Motor neuron (in vitro differentiated cells): ENCODE data around the gene DEPDC1B. TPM values are rescaled to one million over a fixed set of nuclear protein-coding genes. Genes with fewer than 3 reads are reported as not detected.
"Not testable (repeated sequence)": the region's sequence is repeated elsewhere in the genome, so short reads cannot be mapped to it uniquely, and the experiment has no call there.

Experiments
- ATAC-seq, 8 experiments: fragments of 200-7000 bp; cut with Tn5 transposase; replicated peaks in 6 of 8; 2 replicates each; pipeline ENCODE4 v1.8.0; 2021; ENCODE audit warnings: mild to moderate bottlenecking in 8 of 8, moderate library complexity in 8 of 8
- H3K27ac ChIP-seq, 2 donors: fragments of 250-450 bp; sonication (Bioruptor Pico); 2 replicates each; pipeline ENCODE4 v1.9.0; 2021; ENCODE audit warnings: antibody characterized with exemption in 2 of 2, mild to moderate bottlenecking in 2 of 2, moderate library complexity in 1 of 2
- H3K4me1 ChIP-seq, 2 donors: fragments of 250-450 bp; sonication (Bioruptor Pico); replicated peaks in 1 of 2; 2 replicates each; pipeline ENCODE4 v1.6.1; 2021; ENCODE audit warnings: antibody characterized with exemption in 2 of 2, mild to moderate bottlenecking in 2 of 2, moderate library complexity in 1 of 2
- H3K4me3 ChIP-seq, 5 donors: fragments of 250-450 bp; sonication (Bioruptor Pico); 2 replicates each; pipeline ENCODE4 v1.9.0; 2021; ENCODE audit warnings: antibody characterized with exemption in 5 of 5, mild to moderate bottlenecking in 5 of 5, moderate library complexity in 4 of 5
- whole genome bisulfite sequencing, 10 experiments: fragments of 450-650 bp; shearing (Covaris generic); methylation state at CpG; one replicate each; pipeline ENCODE4 v1.0.0; 2022; 5-methylcytosine and 5-hydroxymethylcytosine counted together
- in situ Hi-C, 9 experiments: fragments of 400-800 bp; cut with MboI; loops; one replicate each; pipeline ENCODE4 v1.15.0; 2021; ENCODE audit warnings: low sequenced_read_pairs in 9 of 9, low pct_unique_long_range_greater_than_20kb in 2 of 9; ENCODE audit not compliant: unreplicated experiment in 9 of 9
- total RNA-seq, 8 experiments: library from RNA; unstranded; fragments of 300-600 nt; gene quantifications; 2 replicates each; pipeline versions ENCODE4 v1.2.3 to v1.2.4, GENCODE V29; 2022

The DEPDC1B gene, protein sequence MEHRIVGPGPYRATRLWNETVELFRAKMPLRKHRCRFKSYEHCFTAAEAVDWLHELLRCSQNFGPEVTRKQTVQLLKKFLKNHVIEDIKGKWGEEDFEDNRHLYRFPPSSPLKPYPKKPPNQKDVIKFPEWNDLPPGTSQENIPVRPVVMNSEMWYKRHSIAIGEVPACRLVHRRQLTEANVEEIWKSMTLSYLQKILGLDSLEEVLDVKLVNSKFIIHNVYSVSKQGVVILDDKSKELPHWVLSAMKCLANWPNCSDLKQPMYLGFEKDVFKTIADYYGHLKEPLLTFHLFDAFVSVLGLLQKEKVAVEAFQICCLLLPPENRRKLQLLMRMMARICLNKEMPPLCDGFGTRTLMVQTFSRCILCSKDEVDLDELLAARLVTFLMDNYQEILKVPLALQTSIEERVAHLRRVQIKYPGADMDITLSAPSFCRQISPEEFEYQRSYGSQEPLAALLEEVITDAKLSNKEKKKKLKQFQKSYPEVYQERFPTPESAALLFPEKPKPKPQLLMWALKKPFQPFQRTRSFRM
- 10 to 100 TPM in 2 of 8 experiments, 1 to 10 TPM in 5, under 1 TPM in 1; 0.71 to 24.9 (median 2.8) TPM for total RNA-seq

DNA sequence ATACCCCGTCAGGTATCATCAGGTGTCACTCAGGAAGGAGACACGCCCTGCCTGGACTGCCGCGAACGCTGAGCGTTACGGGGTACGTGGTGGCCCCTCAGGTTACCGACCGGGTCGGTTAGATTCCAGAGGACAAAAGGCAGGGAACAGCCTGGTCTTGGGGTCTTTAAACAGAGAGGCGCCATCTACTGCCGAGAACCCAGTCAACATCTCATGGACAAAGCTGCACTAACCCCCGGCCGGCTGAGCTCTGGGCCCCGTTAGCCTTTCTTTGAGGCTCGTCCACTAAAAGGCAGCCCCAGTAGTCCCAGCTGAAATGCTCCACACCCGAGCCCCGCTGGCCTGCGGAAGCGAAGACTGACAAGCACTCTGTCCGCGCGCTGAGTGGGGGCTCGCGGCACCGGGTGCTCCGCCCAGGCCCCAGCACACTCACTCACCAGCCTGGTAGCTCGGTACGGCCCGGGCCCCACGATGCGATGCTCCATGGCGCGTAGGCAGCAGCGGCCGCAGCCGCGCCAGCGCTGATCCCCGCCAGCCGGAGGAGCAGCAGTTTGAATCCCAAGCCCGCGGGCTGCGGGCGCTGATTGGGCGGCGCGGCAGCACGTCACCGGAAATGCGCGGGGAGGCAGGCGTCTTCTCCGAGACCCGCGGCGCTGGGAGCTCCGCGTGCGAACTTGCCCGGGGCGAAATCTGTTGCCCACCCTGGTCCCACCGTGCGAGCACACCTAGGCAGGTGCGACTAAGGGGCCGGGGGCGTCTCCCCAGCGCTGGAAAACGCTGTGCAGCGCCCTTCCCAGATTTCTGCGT lies at the start of gene DEPDC1B:
TSS of gene DEPDC1B (minus strand) at position 558 of the 807 bp plus-strand sequence. CDS start at position 485, 73 bp downstream.
- WGBS, 10 experiments = 0 to 3% (median 0%) methylated on average over 4 to 23 of the region's 72 CpGs; no CpG with 5 or more reads in 4 of the 10 experiments
- in situ Hi-C loops = loop anchor here in 3 of 9 experiments (25.0 kb wide), 3 partner anchors 187 to 1237 kb away; partner anchors contain the start of genes ERCC8 (in 1 of the 3) and NDUFAF2 (in 1 of the 3)
- H3K4me1 ChIP-seq = peaks cover 9 to 11% of the 10 kb centered on the region in 2 donors
- H3K27ac ChIP-seq = peak within 1 kb of the TSS; percentile 38 to 70
- peak within 1 kb of the TSS; percentile 58 to 97 (median 78) for H3K4me3 ChIP-seq
- ATAC-seq = peak; percentile 95 to 97 (median 96)

DNA sequence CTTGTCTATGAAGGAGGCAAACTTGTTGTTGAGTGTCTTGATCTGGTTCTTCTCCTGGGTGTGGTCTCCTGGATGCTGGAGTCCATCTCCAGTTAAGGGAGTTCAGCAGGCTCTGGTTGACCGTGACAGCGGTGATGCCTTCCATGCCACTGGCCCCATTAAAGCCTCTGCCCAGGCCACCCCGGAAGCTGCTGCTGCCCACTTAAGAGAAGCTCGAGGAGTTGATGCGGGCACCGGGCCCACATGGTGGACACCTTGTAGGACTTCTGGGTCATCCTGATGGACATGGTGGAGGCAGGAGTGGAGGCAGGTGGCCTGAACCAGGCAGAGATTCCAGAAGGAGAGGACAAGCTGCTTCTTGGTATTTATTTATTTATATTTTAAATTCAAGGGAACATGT lies 44.7 kb upstream of the DEPDC1B start:
- in situ Hi-C loops = no loop called here

DNA sequence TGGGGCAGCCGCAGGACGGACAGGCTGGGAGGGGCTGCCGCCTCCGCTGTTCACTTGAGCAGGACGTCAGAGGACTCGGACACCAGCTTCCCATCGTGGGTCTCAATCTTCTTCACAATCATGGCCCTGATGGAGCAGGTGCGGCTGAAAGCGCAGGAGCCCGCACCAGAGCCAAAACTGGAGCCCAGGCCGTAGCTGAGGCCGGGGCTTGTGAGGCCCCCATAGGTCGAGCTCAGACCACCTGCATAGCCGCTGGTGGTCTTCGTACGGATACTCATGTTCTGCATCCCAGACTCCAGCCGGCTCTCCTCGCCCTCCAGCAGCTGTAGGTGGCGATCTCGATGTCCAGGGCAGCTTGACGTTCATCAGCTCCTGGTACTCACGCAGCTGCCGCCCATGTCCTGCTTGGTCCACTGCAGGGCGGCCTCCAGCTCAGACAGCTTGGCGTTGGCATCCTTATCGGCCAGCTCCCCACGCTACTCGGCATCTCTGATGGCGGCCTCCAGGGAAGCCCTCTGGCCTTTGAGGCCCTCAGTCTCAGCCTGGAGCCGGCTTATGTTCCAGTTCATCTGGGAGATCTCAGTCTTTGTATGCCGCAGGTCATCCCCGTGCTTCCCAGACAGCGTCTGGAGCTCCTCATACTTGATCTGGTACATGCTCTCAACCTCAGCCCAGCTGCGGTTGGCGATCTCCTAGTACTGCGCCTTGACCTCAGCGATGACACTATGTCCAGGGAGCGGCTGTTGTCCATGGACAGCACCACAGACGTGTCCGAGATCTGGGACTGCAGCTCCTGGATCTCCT lies 43.7 kb upstream of the DEPDC1B start:
- Histone ChIP-seq H3K4me3 (no peak overlapping the region), H3K4me1 (no peaks in the 10 kb centered on the region), H3K27ac (no peak overlapping the region)
- no peak for ATAC-seq
- in situ Hi-C loops = no loop called here
- 55 to 100% (median 91%) methylated on average over 2 to 10 of the region's 40 CpGs; no CpG with 5 or more reads in 2 of the 10 experiments for WGBS, 10 experiments

More for the DNA sequence above, 44.7 kb upstream of the DEPDC1B start:
- H3K4me3 ChIP-seq = no peak overlapping the region
- H3K27ac ChIP-seq = no peak overlapping the region
- no peak for ATAC-seq
- 60 to 100% (median 92%) methylated on average over 1 to 6 of the region's 6 CpGs; no CpG with 5 or more reads in 3 of the 10 experiments for WGBS, 10 experiments
- H3K4me1 ChIP-seq = no peaks in the 10 kb centered on the region

DNA sequence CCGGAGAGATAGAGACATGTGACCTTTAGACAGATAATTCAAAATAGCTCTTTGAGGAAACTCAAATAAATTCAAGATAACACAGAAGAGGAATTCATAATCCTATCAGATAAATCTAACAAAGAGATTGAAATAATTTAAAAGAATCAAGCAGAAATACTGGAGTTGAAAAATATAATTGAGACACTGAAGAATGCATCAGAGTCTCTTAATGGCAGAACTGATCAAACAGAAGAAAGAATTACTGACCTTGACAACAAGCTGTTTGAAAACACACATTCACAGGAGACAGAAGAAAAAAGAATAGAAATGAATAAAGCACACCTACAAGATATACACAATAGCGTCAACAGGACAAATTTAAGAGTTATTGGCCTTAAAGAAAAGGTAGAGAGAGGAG lies 40.4 kb upstream of the DEPDC1B start:
- Histone ChIP-seq H3K4me3 (no peak overlapping the region), H3K27ac (no peak overlapping the region), H3K4me1 (no peaks in the 10 kb centered on the region)
- WGBS, 10 experiments = 3 to 100% (median 89%) methylated on average over 1 to 2 of the region's 2 CpGs
- no peak for ATAC-seq
- in situ Hi-C loops = no loop called here

DNA sequence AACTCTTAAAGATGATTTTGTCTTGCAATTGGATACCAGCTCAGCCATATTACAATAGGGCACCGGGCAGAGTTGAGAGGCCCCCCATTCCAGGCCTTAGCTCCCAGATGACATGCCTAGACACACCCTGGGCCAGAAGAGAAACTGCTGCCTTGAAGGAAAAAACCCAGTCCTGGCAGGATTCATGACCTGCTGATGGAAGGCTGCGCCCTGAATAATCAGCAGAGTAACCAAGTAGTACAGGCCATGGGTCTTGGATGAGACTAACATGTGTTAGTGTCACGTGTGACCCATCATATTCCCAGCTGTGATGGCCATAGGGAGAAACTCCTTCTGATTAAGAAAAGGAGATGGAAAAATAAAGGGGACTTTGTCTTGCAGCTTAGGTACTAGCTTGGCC lies 39.0 kb upstream of the DEPDC1B start:
- 0 to 100% (median 47%) methylated on average over 1 to 3 of the region's 3 CpGs; no CpG with 5 or more reads in 4 of the 10 experiments for WGBS, 10 experiments
- in situ Hi-C loops = no loop called here
- ATAC-seq = peak in 2 of 8 experiments; percentile 53 to 72
- Histone ChIP-seq H3K4me1 (no peaks in the 10 kb centered on the region), H3K27ac (no peak overlapping the region), H3K4me3 (no peak overlapping the region)

DNA sequence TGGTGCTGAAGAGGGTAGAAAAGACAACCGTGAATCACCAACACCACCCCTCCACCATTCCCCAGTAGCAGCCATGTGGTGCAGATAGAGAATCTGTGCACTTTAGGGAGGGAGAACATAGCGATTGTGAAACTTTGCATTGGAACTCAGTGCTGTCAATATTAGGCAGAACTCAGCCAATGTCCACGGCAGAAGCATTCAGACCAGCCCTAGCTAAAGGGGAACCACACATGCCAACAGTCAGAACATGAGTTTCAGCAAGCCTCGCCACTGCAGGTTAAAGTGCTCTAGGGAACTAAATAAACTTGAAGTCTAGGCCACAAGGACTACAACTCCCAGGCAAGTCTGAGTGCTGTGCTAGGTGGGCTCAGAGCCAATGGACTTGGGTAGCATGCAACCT lies 38.5 kb upstream of the DEPDC1B start:
- ATAC-seq = peak in 2 of 8 experiments; percentile 22 to 48
- 0 to 100% (median 89%) methylated on average over 1 to 2 of the region's 4 CpGs; no CpG with 5 or more reads in 5 of the 10 experiments for WGBS, 10 experiments
- H3K4me1 ChIP-seq = no peaks in the 10 kb centered on the region
- in situ Hi-C loops = no loop called here
- no peak overlapping the region for H3K27ac ChIP-seq
- no peak overlapping the region for H3K4me3 ChIP-seq

DNA sequence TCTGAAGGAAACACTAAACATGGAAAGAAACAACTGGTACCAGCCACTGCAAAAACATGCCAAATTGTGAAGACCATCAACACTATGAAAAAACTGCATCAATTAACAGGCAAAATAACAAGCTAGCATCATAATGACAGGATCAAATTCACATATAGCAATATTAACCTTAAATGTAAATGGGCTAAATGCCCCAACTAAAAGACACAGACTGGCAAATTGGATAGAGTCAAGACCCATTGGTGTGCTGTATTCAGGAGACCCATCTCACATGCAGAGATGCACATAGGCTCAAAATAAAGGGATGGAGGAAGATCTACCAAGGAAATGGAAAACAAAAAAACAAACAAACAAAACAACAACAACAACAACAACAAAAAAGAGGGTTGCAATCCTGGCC lies 30.9 kb upstream of the DEPDC1B start:
- H3K27ac ChIP-seq, ATAC-seq, H3K4me3 ChIP-seq, H3K4me1 ChIP-seq, in situ Hi-C loops: not testable (repeated sequence)

DNA sequence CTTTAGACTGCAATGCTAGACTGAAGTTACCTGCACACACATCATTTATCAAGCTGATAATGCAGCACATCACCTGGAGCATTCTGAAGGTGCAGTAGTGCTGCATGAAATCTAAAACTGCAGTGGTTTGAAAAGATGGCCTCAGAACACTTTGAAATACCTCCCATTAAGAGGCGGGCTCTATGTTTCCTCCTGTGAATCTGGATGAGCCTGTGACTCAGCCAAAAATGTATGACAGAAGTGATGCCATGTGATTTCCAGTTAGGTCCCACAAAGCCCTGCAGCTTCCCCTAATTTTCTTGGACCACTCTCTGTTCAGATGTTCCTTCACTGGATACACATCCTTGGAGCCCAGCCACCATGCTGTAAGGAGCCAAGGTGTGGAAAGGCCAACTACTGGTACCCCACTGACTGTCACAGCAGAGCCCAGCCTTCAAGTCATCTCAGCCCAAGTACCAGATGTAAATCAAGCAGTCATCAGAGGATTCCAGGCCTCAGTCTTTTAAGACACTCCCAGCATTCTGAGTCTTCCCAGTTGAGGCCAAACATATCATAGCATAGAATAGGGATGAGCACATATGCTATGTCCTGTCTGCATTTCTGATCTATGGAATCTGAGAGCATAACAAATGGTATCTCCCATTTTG lies 27.2 kb upstream of the DEPDC1B start:
- peak in 2 of 8 experiments; percentile 59 to 84 for ATAC-seq
- Histone ChIP-seq H3K4me3 (no peak overlapping the region), H3K27ac (no peak overlapping the region), H3K4me1 (no peaks in the 10 kb centered on the region)
- WGBS, 10 experiments = 86 to 100% (median 94%) methylated on average over 1 of the region's 1 CpG; no CpG with 5 or more reads in 6 of the 10 experiments
- in situ Hi-C loops = no loop called here

DNA sequence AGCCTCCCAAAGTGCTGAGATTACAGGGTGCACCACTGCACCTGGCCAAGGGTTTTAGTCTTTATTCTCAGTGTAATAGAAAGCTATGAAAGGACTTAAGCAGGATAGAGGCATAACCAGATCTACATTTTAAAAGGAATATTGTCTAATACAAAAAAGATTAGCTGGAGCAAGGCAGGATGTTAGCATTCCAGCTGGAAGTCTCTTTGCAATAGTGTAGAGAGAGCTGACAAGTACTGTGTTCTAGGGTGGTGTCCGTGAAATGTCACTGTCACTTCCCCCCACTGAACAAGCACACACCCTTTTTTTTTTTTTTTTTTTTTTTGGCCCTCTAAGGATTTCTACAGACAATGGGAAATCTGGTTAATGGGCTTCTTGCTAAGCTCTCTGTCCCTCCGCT lies 24.2 kb upstream of the DEPDC1B start:
- in situ Hi-C loops = no loop called here
- peak in 1 of 8 experiments; percentile 33 for ATAC-seq
- Histone ChIP-seq H3K4me1 (no peaks in the 10 kb centered on the region), H3K4me3 (no peak overlapping the region), H3K27ac (no peak overlapping the region)
- 0 to 75% (median 45%) methylated on average over 1 to 2 of the region's 2 CpGs for WGBS, 10 experiments

DNA sequence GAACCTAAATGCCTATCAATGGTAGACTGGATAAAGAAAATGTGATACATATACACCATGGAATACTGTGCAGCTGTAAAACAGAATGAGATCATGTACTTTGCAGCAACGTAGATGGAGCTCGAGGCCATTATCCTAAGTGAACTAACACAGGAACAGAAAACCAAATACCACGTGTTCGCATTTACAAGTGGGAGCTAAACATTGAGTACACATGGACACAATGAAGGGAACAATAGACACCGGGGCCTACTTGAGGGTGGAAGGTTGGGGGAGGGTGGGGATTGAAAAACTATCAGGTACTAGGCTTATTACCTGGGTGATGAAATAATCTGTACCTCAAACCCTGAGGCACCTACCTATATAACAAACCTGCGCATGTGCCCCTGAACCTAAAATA lies 22.4 kb upstream of the DEPDC1B start:
- peak in 2 of 8 experiments; percentile 45 to 77 for ATAC-seq
- Histone ChIP-seq H3K4me3 (no peak overlapping the region), H3K27ac (no peak overlapping the region), H3K4me1 (no peaks in the 10 kb centered on the region)
- 0 to 80% (median 63%) methylated on average over 1 to 6 of the region's 6 CpGs; no CpG with 5 or more reads in 3 of the 10 experiments for whole genome bisulfite sequencing, 10 experiments
- in situ Hi-C loops = no loop called here

DNA sequence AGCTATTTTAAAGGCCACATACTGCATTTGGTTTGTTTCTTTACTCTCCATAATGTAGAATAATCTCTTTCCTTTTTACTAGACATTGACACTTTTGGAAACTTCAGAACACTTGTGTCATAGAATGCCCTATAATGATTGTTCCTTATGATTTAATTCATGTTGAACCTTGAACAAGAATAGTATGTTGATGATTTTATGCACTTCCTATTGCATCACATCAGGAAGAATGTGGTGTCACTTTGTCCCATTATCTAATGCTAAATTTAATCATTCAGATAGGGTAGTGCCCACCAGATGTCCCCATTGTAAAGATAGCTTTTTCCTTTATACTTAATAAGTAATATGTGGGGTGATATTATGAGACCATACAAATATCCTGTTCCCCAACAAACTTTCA lies 19.4 kb upstream of the DEPDC1B start:
- peak in 1 of 8 experiments; percentile 29 for ATAC-seq
- no peak overlapping the region for H3K27ac ChIP-seq
- in situ Hi-C loops = no loop called here
- H3K4me3 ChIP-seq = no peak overlapping the region
- H3K4me1 ChIP-seq = no peaks in the 10 kb centered on the region
